Brain microvascular endothelial cell (primary cell): ENCODE data around the gene MAPK8IP3.

Source experiments
- DNase-seq: peaks from one replicate; pipeline ENCODE4 v3.0.0-alpha.2; 2020
- H3K27ac ChIP-seq: fragments of 250-450 bp; sonication (Bioruptor Pico); 2 replicates; pipeline ENCODE4 v1.5.1; 2020; ENCODE audit warnings: mild to moderate bottlenecking, moderate library complexity
- H3K27me3 ChIP-seq: fragments of 250-450 bp; sonication (Bioruptor Pico); replicated peaks from 2 replicates; pipeline ENCODE4 v1.5.1; 2020; ENCODE audit warnings: mild to moderate bottlenecking
- H3K36me3 ChIP-seq: fragments of 250-450 bp; sonication (Bioruptor Pico); replicated peaks from 2 replicates; pipeline ENCODE4 v1.5.1; 2020; ENCODE audit warnings: mild to moderate bottlenecking
- H3K4me3 ChIP-seq: 2 replicates; pipeline ENCODE4 v1.5.1; 2011; ENCODE audit warnings: low read depth, mild to moderate bottlenecking, control low read depth, low read length, moderate library complexity
- CTCF ChIP-seq: IDR thresholded peaks from 2 replicates; pipeline ENCODE4 v1.5.1; 2011; ENCODE audit warnings: low read depth, mild to moderate bottlenecking, moderate library complexity, low read length, control low read depth, inconsistent platforms; ENCODE audit errors: missing control alignments
- in situ Hi-C: cut with HindIII; loops from 2 replicates; pipeline ENCODE4 v1.10.0; 2017; ENCODE audit warnings: low sequenced_read_pairs, low pct_ligation_motif_present

MAPK8IP3 gene

GRCh38 chr16:1743376-1744337 is 37.7 kb downstream of the MAPK8IP3 start:
- no peaks in the 10 kb centered on the region for H3K27me3 ChIP-seq

GRCh38 chr16:1744338-1744840 is 38.4 kb downstream of the MAPK8IP3 start:
- no peak overlapping the region for H3K4me3 ChIP-seq
- no peak for TF ChIP-seq CTCF
- H3K36me3 ChIP-seq, result peaks cover 46% of the 10 kb centered on the region
- no peaks in the 10 kb centered on the region for H3K27me3 ChIP-seq
- no peak for DNase-seq
- in situ Hi-C loops, result no loop called here
- H3K27ac ChIP-seq, result no peak overlapping the region

More at GRCh38 chr16:1743376-1744337, 37.7 kb downstream of the MAPK8IP3 start:
- DNase-seq, result no peak
- Histone ChIP-seq H3K4me3 (no peak overlapping the region), H3K36me3 (peaks cover 38% of the 10 kb centered on the region), H3K27ac (no peak overlapping the region)
- TF ChIP-seq CTCF, result no peak
- in situ Hi-C loops, result no loop called here

- Histone ChIP-seq H3K36me3 (peaks cover 47% of the 10 kb centered on the region), H3K27ac (peak overlapping the region; percentile 94), H3K4me3 (peak overlapping the region; percentile 15), H3K27me3 (no peaks in the 10 kb centered on the region)
- in situ Hi-C loops, result no loop called here
- DNase-seq, result peak; percentile 55
- TF ChIP-seq CTCF, result no peak
These were observed 39.3 kb downstream of the MAPK8IP3 start for GRCh38 chr16:1745181-1745899.

GRCh38 chr16:1745900-1746692 is 40.1 kb downstream of the MAPK8IP3 start:
- peaks cover 44% of the 10 kb centered on the region for H3K36me3 ChIP-seq
- peak overlapping the region; percentile 15 for H3K4me3 ChIP-seq

More at GRCh38 chr16:1745900-1746692, 40.1 kb downstream of the MAPK8IP3 start:
- in situ Hi-C loops, result no loop called here
- peak; percentile 93 for DNase-seq
- no peak for TF ChIP-seq CTCF
- H3K27me3 ChIP-seq, result no peaks in the 10 kb centered on the region
- H3K27ac ChIP-seq, result peak overlapping the region; percentile 94
